GM19324 (cell line): ENCODE measurements around the gene ALDH1L1.

Source experiments
- ATAC-seq: cut with Tn5 transposase; IDR thresholded peaks from one replicate; pipeline ENCODE4 v1.9.1; 2021; ENCODE audit warnings: mild to moderate bottlenecking, moderate library complexity; ENCODE audit not compliant: unreplicated experiment, low FRiP score

Gene ALDH1L1

GRCh38 chr3:126135406-126136076 is 44.8 kb downstream of the ALDH1L1 start:
- no peak for ATAC-seq

- ATAC-seq = no peak
These were observed 45.3 kb downstream of the ALDH1L1 start for GRCh38 chr3:126135071-126135405.

GRCh38 chr3:126134219-126134975 is 46.0 kb downstream of the ALDH1L1 start:
- no peak for ATAC-seq

GRCh38 chr3:126133606-126134005 is 46.8 kb downstream of the ALDH1L1 start:
- no peak for ATAC-seq

GRCh38 chr3:126132751-126133511 is 47.5 kb downstream of the ALDH1L1 start:
- no peak for ATAC-seq

- no peak for ATAC-seq
These were observed 48.3 kb downstream of the ALDH1L1 start for GRCh38 chr3:126131881-126132750.

- no peak for ATAC-seq
These were observed 49.2 kb downstream of the ALDH1L1 start for GRCh38 chr3:126130981-126131745.

GRCh38 chr3:126130081-126130855 is 50.1 kb downstream of the ALDH1L1 start:
- no peak for ATAC-seq

- ATAC-seq = no peak
These were observed 50.9 kb downstream of the ALDH1L1 start for GRCh38 chr3:126129398-126129891.

- no peak for ATAC-seq
These were observed 51.6 kb downstream of the ALDH1L1 start for GRCh38 chr3:126128504-126129397.

GRCh38 chr3:126127904-126128303 is 52.5 kb downstream of the ALDH1L1 start:
- ATAC-seq = no peak

- ATAC-seq = no peak
These were observed 52.9 kb downstream of the ALDH1L1 start for GRCh38 chr3:126127452-126127851.

GRCh38 chr3:126126811-126127431 is 53.5 kb downstream of the ALDH1L1 start:
- no peak for ATAC-seq

GRCh38 chr3:126126286-126126685 is 54.1 kb downstream of the ALDH1L1 start:
- ATAC-seq = no peak

- ATAC-seq = no peak
These were observed 54.6 kb downstream of the ALDH1L1 start for GRCh38 chr3:126125781-126126251.

GRCh38 chr3:126125341-126125740 is 55.0 kb downstream of the ALDH1L1 start:
- no peak for ATAC-seq

- no peak for ATAC-seq
These were observed 55.5 kb downstream of the ALDH1L1 start for GRCh38 chr3:126124896-126125295.
